Measurements from ENCODE around the gene TTLL5.
"Not testable (repeated sequence)": the region's sequence is repeated elsewhere in the genome, so short reads cannot be mapped to it uniquely, and the experiment has no call there.

TTLL5 gene

DNA sequence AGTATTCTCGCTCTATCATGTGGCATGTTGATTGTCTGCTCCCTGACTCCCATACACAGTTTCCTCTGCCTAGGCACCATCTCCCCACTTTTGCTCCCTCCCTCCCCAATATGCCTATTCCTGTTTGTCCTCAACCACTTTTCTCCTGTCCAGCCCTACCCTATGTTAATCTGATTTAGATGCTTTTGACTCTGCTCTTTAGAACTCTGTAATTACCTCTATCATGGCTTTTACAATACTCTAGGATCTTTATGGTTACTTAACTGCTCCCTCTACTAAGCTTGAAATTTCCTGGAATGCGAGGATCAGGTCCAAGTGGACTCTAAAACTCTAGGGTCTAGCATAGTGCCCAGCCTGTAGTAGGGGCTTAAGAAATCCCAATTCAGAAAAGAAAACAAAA, 252.1 kb downstream of the TTLL5 start:
- DNase-seq (ENCODE audit: low read depth in 2 of 2) = no peak

DNA sequence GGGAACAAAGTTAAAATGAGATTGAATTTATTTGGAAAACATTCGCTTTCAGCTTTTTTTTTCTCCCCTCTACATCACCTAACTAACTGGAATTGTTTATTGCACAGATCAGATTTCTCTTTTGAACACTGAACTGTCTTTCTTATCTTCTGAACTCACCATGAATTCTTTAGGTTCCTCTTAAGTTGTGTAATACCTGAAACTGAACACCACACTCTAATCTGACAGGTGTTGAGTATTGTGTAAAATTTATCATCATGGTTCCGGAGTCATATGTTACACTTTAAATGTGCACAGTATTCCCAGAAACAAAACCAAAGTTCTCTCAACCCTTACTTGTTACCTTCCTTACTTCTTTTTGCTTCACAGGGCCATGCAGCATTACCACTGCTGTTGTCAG, 254.0 kb downstream of the TTLL5 start:
- DNase-seq (ENCODE audit: low read depth in 2 of 2) = no peak

DNA sequence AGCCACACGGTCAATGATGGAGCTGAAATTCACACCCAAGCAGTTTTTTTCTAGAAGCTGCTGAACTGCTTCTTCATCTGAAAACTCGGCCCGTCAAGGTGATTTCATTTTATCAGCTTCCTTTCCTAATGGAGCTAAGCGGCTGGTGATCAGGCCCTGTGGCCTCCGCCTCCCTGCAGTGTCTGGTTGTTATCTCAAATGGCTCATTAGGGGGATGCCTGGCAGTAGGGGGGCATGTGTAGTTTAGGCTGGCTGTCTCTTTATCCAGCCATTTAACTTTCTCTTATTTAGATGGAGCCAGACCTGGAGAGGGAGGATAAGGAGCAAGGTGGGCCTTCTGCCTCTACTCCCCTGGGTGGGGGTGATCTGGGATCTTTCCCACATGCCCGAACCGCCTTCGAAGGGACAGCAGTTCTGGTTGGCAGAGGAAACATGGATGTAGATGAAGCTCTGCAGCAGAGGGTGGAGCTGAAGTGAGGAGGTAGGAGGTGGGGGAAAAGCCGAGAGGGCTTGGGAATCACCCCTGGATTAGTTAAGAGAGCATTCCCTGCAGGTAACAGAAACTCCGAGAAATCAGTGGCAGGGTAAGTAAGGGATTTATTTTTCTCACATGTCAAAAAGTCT, 256.4 kb downstream of the TTLL5 start:
- DNase-seq (ENCODE audit: low read depth in 2 of 2) = no peak

DNA sequence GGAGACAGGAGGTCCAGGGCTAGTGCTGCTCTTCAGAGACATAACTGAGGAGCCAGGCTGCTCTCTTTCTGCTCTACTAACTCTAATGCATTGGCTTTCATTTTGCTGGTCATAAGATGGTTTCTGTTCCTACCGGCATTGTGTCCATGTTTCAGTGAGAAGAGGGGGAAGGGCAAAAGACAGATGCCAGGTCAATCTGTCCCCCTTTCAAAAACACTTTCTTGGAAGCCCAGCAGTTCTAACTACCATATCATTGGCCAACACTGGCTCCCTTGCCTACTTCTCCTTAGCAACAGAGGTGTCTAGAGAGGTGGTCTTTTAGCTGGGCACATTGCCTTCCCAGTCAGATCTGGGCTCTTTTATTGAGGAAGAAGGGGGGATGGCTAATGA, 256.9 kb downstream of the TTLL5 start:
- no peak for DNase-seq (ENCODE audit: low read depth in 2 of 2)

DNA sequence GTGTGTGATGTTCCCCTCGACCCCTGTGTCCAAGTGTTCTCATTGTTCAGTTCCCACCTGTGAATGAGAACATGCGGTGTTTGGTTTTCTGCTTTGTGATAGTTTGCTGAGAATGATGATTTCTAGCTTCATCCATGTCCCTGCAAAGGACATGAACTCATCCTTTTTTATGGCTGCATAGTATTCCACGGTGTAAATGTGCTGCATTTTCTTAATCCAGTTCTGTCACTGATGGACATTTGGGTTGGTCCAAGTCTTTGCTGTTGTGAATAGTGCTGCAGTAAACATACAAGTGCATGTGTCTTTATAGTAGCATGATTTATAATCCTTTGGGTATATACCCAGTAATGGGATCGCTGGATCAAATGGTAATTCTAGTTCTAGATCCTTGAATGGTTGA, 259.4 kb downstream of the TTLL5 start:
- DNase-seq (ENCODE audit: low read depth in 2 of 2) = not testable (repeated sequence)

DNA sequence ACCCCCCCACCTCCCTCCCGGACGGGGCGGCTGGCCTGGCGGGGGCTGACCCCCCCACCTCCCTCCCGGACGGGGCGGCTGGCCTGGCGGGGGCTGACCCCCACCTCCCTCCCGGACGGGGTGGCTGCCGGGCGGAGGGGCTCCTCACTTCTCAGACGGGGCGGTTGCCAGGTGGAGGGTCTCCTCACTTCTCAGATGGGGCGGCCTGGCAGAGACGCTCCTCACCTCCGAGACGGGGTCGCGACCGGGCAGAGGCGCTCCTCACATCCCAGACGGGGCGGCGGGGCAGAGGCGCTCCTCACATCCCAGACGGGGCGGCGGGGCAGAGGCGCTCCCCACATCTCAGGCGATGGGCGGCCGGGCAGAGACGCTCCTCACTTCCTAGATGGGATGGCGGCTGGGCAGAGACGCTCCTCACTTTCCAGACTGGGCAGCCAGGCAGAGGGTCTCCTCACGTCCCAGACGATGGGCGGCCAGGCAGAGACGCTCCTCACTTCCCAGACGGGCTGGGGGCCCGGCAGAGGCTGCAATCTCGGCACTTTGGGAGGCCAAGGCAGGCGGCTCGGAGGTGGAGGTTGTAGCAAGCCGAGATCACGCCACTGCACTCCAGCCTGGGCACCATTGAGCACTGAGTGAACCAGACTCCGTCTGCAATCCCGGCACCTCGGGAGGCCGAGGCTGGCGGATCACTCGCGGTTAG, 264.2 kb downstream of the TTLL5 start:
- DNase-seq (ENCODE audit: low read depth in 2 of 2) = not testable (repeated sequence)

DNA sequence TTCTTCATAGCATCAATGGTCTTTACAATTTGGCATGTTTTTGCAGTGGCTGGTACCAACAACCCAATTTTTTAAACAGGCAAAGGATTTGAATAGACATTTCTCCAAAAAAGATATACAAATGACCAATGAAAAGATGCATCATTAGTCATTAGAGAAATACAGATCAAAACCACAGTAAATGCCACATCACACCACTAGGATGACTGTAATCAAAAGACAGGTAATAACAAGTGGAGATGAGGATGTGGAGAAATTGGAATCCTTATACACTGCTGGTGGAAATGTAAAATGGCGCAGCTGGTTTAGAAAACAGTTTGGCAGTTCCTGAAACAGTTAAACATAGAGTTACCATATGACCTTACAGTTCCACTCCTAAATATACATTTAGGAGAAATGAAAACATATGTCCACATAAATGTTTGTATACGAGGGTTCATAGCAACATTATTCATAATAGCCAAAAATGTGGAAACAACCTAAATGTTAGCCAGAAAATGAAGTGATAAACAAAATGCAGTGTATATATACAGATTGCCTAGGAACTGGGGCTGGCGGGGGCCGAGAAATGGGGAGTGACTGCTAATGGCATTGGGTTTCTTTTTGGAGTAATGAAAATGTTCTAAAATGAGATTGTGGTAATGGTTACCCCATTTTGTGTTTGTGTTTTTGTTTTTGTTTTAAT, 265.5 kb downstream of the TTLL5 start:
- no peak for DNase-seq (ENCODE audit: low read depth in 2 of 2)

DNA sequence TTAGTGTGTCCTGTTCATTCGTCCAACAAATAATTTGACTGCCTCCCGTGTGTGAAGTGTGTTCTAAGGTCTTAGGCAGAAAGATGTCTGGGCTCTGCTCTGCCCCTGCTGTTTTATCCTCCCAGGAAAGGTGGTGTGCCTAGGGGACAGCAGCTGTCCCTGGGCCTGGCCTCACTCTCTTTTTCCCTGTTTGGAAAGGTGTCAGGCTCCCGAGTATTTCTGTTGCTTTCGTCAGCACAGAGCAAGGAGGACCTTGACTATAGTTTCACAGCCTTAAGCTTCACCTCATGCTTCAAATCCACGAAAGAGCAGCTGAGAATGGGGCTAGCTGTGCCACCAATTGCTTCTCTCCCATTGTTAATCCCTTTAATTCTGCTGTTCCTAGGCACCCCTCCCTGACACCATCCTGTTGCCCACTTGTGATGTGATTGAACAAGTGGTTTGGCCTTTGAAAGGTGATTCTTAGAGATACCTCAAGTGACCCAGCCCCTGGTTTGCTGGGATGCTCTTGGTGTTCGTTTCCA, 266.6 kb downstream of the TTLL5 start:
- no peak for DNase-seq (ENCODE audit: low read depth in 2 of 2)

DNA sequence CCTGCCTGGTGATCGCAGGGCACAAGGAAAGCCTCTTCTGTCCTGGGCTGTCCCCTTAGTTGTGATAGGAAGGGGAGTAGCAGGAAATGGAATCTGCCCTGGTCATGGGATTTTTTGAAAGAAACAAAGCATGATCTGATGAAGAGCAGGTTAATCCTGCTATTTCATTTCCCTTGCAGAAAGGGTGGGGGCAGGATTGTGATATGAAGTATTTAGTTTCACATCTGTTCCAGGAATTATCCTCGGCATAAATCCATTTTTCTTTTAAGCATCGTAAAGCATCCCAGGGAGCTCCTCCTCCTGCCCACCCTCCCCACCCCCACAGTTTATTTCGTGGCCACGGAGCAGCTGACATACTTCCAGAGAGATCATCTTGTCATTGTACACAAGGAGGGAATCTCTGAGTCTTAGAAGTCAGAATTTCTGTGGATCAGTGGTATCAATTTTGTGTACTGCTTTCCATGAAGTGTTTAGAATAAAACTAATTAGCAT, 267.7 kb downstream of the TTLL5 start:
- DNase-seq (ENCODE audit: low read depth in 2 of 2) = no peak

DNA sequence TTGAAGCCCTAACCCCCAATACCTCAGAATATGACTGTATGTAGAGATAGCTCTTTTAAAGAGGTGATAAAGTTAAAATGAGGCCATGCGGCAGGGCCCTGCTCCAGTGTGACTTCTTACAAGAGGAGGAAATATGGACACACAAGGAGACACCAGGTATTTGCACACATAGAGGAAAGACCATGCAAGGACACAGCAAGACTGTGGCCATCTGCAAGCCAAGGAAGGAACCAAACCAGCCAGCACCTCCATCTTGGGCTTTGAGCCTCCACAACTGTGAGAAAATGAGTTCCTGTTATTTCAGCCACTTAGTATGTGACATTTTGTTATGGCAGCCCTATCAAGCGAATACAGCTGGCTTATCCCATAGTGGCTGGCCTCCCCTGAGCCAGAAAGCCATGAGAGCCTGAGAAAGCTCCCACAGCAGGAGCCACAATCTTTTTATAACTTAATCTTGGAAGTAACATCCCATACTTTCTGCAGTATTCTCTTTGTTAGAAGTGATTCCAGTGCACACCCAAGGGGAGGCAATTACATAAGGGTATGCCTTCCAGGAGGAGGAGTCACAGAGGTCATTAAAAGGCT, 272.8 kb downstream of the TTLL5 start:
- DNase-seq (ENCODE audit: low read depth in 2 of 2) = no peak

DNA sequence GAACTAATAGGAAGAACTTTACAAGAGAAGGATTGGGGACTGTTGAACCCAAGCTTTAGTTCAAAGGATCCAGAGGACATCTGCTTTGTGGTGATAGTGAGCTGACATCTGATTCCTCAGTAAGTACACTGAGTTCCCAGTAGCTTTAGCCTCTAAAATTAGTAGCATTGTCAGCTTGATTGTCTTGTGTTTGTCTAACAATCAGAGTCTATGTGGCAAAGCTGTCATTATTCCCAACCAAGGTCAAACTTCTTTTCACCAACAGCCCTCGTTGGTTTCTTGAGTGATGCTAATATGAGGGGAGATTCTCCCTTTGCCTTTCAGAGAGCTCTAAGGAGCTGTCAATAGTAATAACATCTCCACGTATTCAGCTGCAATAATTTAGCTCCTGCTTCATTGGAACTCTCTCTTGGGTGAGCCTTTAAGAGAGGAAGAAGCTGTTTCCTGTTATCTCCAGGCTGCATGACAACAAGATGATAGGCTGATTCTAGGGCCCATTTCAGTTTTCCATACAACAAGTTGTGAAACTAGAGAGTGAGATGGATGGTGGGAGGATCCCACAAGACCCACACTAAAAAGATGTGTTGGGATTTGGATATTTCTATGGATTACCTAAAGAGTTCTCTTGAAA, 274.1 kb downstream of the TTLL5 start:
- DNase-seq (ENCODE audit: low read depth in 2 of 2) = no peak

DNA sequence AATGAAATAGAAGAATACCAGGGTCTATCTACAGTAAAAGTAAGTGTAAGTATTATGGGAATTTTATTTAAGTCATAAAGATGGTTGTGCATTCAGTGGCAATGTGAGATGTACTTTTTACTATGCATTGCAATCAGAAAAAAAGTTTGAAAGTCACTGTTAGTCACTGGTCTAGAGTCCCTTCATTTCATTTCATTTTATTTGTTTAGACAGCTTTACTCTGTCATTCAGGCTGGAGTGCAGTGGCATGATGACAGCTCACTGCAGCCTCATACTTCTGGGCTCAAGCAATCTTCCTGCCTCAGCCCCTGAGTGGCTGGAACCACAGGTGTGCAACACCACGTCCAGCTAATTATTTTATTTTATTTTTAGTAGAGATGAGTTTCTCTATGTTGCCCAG, 278.2 kb downstream of the TTLL5 start:
- no peak for DNase-seq (ENCODE audit: low read depth in 2 of 2)

DNA sequence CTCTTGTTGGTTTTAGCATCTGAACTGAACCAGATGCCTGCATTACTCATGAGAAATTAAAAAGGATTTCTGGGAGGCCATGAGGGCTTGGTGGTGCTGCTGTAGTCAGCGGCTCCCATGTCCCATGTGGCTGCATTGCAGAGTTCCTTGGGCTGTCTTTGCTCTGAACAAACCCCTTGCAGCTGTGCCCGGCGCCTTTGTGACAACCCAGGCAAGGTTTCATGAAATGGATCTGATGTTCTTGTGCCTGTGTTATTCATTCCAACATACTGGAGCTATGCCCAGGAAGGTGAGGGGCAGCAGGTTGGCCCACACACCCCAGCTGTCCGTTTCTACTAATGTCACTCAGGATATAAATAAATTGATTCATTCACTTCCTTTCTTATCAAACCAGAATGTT, 280.0 kb downstream of the TTLL5 start:
- no peak for DNase-seq (ENCODE audit: low read depth in 2 of 2)

DNA sequence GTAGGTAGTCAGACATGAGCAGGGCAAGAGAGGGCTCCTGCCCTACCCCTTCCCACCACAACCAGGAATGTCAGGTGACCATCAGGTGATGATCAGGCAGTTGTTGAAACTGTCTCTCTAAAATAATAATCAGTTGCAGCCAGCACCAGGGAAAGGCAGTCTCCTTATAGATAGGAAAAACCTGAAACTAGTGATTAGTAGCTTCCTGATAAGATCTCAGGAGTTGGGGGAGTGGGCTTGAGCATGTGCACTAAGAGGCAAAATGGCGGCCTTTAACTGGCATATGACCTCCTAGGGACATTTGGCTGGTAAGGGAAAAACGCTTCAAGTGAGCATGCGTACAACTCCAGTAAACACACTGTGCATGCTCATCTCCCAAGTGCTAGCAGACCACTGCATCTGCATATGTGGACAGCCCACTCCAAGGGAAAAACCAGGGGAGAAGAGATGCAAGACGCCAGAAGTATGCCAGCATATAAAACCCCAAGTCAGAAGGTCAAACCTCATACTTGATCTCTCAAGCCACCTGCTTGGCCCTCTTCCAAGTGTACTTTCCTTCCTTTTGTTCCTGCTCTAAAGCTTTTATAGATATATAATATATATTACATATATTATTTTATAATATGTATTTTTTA, 283.7 kb downstream of the TTLL5 start:
- DNase-seq (ENCODE audit: low read depth in 2 of 2) = no peak

DNA sequence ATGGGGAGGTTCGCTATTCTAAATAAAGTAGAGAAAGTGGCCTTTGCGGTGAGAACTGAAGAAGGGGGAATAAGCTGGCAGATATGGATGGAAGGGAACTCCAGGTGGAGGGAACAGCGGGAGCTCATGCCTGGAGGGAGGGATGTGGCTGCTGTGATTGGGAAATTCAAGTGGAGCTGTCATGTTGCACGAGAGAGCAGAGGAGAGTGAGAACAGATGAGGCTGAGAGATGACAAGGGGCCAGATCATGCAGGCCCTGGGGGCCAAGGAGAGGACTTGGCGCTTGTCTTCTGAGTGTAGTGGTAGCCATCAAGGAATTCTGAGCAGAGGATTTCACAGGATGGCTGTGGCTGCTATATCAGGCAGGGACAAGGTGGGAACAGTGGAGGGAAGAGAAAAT, 285.7 kb downstream of the TTLL5 start:
- DNase-seq (ENCODE audit: low read depth in 2 of 2) = no peak

DNA sequence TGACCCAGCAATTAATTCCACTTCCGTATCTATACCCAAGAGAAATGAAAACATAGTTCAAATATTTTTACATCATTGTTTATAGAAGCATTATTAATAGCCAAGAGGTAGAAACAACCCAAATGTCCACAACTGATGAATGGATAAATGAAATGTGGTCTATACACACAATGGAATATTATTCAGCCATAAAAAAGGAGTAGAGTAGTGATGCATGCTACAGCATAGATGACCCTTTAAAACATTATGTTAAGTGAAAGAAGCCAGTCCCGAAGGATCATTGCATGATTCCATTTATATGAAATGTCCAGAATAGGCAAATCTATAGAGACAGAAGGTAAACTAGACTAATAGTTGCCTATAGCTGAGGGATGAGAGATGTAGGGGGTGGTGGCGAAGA, 291.4 kb downstream of the TTLL5 start:
- no peak for DNase-seq (ENCODE audit: low read depth in 2 of 2)

DNA sequence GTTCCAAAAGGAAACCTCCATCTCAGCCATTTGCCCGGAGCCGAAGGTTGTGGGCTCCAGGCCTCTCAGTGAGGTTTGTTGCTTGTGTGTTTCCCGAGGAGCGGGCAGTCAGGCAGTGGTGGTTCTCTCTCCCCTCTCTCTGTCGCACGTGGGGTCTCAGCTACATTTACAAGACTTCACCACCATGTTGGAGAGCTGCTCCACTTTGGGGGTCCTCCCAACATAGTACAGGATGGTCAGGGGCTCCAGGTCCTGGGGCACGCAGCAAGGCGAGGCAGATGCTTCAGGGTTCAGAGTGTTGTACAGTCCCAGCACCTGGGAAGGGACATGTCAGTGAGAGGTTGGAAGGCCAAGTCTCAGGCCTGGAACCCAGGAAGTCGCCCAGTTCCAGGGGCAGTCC, 298.0 kb downstream of the TTLL5 start:
- DNase-seq (ENCODE audit: low read depth in 2 of 2) = no peak

DNA sequence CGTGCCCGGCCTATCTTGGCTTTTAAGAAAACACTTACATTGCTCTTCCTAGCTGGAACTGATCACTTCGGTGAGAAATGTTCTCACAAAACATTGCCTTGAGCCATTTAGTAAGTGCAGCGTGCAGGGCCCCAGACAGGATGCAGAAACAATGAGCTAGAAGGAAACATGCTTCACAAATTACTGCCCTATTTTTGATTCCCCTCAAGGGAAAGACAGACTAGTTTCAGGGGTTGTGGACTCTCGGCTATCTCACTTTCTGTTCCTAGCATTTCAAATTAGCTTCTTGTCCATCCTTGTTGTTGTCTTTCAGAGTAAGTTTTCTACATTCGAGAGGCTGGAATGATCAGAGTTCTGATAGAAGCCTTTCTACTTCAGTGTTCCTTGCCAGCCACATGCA, 299.2 kb downstream of the TTLL5 start:
- no peak for DNase-seq (ENCODE audit: low read depth in 2 of 2)

DNA sequence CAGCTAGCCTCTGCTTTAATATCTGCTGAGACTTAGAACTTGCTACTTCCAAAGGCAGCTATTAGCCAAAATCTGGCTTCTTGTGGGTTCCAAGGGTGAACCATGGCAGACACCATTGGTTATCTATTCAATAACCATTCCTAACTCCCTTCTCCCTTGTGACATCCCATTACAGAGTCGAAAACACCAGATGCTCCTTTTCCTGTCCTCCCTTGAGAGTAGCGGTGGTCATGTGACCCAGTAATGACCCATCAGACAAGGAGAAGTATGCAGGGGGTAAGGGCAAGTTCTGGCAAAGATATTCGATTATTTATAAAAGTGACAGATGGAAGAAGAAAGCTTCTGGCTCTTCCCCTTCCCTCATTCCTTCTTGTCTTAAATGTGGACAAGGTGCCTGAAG, 300.6 kb downstream of the TTLL5 start:
- DNase-seq (ENCODE audit: low read depth in 2 of 2) = no peak

DNA sequence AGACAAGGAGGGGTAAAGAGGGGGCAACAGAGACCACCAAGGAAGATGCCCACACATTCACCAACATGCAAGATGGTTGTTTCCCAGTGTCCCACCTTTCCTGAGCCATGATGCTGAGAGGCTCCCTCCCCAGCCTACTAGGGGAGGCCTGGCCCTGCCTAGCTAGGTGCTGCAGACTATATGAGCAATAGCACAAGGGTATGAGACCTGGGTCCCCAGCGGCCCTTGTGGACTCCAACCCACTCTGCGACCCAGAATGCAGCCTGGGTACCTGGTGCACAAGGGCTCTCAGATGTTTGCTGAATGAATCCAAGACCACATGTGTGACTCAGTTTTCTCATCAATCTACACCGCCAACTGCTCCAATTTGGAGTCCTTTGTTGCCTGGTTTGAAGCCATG, 306.8 kb downstream of the TTLL5 start:
- no peak for DNase-seq (ENCODE audit: low read depth in 2 of 2)

DNA sequence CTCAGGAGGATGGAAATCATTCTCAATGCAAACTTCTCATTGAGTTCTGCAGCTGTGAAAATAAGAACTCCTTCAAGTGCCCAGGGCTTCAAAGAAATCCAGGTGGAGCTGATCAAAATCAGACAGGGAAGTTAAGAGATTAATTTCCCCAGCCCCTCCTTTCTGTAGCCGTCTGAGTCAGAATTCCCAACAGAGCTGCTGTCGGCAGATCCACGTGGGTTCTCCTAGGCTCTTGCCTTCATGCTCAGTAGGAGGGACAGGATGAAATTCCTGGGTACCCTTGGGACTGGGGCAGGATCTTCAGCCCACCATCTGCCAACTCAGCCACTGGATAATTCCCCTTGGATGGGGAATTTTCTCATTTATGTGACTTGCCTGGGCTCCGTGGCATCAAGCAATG, 307.4 kb downstream of the TTLL5 start:
- DNase-seq (ENCODE audit: low read depth in 2 of 2) = no peak

DNA sequence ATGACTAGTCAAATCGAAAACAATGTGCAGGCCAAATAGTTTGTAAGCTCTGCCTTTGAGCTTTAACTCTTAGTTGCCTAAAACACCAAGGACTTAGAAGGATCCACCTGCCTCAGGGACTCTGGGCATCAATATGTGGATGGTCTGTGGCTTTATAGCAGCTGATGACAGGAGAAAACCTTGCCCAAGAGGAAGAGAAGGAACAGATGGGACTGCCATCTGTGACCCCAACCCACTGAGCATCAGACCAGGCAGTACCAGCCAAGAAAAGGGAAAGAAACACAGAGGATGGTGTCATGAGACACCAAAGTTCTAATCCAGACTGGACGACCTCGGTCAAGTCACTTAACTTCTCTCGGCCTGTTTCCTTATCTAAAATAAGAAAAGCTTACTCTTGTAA, 308.1 kb downstream of the TTLL5 start:
- DNase-seq (ENCODE audit: low read depth in 2 of 2) = no peak

All from stimulated activated CD8-positive, alpha-beta memory T cell treated with anti-CD3 and anti-CD28 coated beads, Interleukin-15, amount 100 ng/mL, for 4 hours (primary cell).